GM12801 (cell line): ENCODE results near the gene OR52N5.

ENCODE experiments used
- CTCF ChIP-seq: IDR thresholded peaks from one replicate; pipeline ENCODE4 v1.5.1; 2011; ENCODE audit warnings: control low read depth; ENCODE audit not compliant: insufficient read length; ENCODE audit errors: extremely low read depth

OR52N5 gene

GRCh38 chr11:5746614-5747013, 36.5 kb downstream of the OR52N5 start:
- no peak for TF ChIP-seq CTCF

GRCh38 chr11:5738431-5738830, 44.7 kb downstream of the OR52N5 start:
- TF ChIP-seq CTCF: no peak

GRCh38 chr11:5737670-5738392, 45.3 kb downstream of the OR52N5 start:
- no peak for TF ChIP-seq CTCF

GRCh38 chr11:5737091-5737490, 46.1 kb downstream of the OR52N5 start:
- TF ChIP-seq CTCF: no peak

GRCh38 chr11:5736396-5736795, 46.8 kb downstream of the OR52N5 start, which contains the start of gene OR56B1:
Gene OR56B1 (plus strand): TSS chr11:5736448. CDS start chr11:5736517, 69 bp downstream.
- no peak for TF ChIP-seq CTCF

- TF ChIP-seq CTCF: no peak
Observed at GRCh38 chr11:5727691-5728090, 55.5 kb downstream of the OR52N5 start.

- TF ChIP-seq CTCF: no peak
Observed at GRCh38 chr11:5726351-5726750, 56.8 kb downstream of the OR52N5 start.
